CD4-positive, alpha-beta T cell treated with Interferon alpha-2 for 1 hour (primary cell): Measurements from ENCODE around the gene CBX7.
A peak's percentile ranks its signal among the peaks of the same experiment; 100 is the strongest.

ENCODE experiments used
- DNase-seq, 2 donors: peaks; one replicate each; pipeline ENCODE4 v3.0.0-alpha.2; 2020 to 2022

CBX7 gene

GRCh38 chr22:39090426-39091064, 61.9 kb downstream of the CBX7 start:
- peak; percentile 82 to 90 for DNase-seq

- DNase-seq = no peak
Measured at GRCh38 chr22:39089928-39090327, 62.6 kb downstream of the CBX7 start.

GRCh38 chr22:39088685-39089032, 63.8 kb downstream of the CBX7 start:
- DNase-seq = no peak

DNA sequence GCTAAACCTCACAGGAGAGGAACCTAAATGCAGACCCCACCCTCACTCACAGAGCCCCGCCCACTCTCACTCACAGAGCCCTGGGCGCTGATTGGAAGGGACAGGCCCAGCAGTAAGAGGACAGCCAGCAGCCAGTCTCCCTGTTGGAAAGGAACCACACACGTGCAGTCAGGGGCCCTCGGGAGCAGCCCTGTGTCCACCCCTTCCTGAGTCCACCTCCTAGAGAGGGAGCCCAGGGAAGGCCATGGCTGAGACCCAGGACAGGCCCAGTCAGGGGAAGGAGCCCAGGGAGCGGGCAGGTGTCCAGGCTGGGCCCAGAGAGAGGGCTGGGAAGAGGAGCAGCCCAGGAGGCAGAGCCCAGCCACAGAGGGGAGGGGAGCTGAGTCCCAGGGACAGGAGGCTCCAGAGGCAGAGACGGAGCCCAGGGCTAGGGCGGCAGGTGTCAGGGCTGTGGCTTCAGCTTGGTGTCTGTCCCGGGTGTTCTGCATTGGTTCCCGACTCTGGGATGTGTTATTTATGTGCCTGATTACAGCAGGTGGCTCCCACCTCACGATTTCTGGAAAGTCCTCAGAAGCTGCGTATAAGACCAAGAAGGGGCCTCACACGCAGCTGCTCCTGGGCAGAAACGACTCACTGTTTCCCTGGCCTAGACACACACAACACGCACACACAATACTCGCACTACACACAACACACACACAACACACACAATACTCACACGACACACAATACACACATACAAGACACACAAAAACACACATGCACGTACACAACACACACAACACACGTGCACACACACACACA, 64.4 kb downstream of the CBX7 start:
- no peak for DNase-seq

DNA sequence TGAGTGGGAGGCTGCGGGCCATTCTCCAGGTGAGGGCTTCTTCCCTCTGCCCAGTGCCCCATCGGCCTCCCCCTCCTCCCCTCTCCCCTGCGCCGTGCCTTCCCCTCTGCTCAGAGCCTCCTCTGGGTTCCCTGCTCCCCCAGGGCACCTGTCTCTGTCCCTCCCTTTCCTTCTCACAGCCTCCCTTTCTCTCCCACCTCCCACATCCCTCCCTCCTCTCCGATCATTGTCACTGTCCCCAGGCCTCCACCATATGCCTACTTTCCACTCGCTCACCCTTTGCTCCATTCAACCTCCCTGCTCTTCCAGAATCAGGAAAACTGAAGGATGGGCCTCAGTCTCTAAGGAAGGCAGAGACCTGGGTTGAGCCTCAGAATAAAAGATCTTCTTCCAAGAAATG, 65.4 kb downstream of the CBX7 start:
- no peak for DNase-seq

DNA sequence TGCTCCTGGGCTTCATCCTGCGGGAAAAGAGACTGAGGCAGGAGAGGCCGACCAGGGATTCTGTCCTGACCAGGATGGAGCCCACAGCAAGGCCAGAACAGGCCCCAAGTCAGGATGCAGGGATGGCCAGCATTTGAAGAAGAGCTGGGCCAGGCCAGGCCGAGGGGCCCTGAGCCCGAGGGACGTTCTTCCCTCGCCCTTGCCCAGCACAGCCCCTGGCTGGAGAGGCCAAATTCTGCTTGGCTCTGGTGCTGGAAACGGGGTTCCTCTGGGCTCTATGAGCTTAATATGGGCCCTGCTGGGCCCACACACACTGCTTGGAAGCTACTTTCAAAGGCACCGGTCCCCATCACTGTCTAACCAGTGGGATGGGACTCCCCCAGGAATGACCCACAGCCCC, 67.8 kb downstream of the CBX7 start:
- no peak for DNase-seq

GRCh38 chr22:39083212-39084165, 69.0 kb downstream of the CBX7 start:
- DNase-seq = no peak

- no peak for DNase-seq
Measured at GRCh38 chr22:39081598-39081997, 70.9 kb downstream of the CBX7 start.

GRCh38 chr22:39081016-39081415, 71.5 kb downstream of the CBX7 start:
- no peak for DNase-seq
